GM19035 (cell line): ENCODE measurements around the gene NTN1.
"Not testable (repeated sequence)": the region's sequence is repeated elsewhere in the genome, so short reads cannot be mapped to it uniquely, and the experiment has no call there.

ENCODE experiments used
- ATAC-seq: cut with Tn5 transposase; IDR thresholded peaks from one replicate; pipeline ENCODE4 v1.9.1; 2021; ENCODE audit not compliant: unreplicated experiment

The NTN1 gene

DNA sequence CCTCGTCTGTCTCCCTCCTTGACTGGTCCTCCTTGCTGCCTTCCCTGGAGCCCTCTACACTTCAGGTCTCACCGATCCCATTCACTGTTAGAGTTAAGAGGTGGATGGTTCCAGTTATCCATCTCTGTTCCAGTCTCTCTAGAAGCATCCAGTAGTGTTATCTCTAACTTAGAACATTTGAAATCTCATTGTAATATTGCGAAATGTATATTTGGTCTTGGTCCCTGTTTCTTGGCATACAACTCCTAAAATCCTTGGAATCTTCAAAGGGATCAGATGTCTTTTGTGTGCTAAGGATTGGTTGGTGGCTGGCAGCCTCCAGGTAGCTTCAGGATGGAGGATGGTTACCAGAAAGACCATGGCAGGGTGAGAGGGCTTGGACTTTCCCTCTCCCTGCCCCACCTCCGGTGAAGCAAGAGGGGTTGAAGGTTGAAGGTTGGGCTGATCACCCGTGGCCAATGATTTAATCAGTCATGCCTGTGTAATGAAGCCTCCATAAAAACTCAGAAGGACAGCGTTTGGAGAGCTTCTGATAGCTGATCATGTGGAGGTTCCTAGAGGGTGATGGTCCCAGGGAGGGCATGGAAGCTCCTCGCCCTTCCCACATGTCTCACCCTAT lies 59.1 kb downstream of the NTN1 start:
- no peak for ATAC-seq

DNA sequence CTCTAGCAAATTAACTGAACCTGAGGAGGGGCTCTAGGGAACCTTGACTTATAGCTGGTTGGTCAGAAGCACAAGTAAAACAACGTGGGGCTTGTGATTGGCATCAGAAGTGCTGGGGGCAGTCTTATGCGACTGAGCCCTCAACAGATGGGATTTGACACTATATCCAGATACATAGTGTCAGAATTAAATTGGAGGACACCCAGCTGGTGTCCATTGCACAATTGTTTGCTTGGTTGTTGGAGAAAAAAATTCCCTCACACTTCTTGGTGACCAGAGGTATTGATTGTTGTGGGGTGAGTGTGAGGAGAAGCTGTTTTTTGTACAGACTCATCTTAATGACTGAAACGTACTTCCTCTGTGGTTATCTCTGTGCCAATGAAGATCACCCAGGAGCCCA lies 59.7 kb downstream of the NTN1 start:
- ATAC-seq: no peak

DNA sequence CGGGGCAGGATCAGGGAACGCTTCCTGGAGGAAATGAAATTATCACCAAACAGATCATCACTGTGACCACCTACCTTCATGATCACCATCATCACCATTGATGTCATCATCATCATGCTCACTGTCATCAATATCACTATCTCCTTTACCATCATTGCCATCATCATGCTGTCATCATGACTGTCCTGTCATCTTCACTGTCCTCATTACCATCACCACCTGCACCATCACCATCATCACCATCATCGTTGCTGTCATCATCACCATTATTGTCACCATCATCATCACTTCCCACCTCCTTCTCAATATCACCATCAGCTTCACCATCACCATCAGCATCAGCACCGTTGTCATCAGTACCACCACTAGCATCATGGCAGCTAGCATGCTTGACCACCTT lies 65.3 kb downstream of the NTN1 start:
- no peak for ATAC-seq

DNA sequence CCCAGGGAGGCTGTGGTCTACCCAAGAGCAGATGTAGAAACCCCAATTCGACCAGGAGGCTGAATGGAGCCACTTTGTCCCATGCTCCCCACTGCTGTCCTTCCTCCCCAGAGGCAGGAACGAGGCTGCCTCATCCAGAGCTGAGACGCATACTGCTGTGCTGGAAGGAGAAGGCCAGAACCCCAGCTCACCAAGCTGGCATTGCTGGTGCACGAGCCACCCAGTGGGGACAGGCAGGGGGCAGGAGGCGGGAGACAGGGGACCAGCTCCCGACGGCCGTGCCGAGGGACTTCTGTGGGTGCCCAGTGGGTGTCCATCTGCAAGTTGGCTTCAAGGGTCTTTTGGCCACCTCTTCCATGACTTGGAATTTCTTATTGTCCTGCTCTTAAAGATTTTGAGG lies 66.6 kb downstream of the NTN1 start:
- ATAC-seq: no peak

DNA sequence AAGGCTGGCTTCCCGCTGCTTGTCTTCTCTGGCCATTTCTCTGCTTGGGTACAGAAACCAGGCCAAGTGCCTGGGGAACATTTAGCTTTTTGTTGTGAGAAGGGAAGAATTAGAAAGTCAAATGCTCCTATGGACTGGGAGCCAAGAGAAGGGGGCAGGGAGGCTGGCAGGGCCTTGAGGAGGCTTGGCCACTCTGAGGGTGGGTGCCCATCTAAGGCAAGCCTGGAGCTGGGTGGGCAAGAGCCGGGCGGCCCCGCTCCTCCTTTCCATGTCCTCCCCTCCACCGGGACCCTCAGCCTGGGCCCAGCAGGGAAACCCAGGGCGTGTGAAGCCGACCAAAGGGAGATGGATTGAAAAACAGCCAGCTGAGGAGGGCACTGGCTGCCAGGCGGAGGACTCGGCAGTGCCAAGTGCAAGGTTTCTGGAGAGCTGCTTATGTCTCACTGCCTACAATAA lies 69.4 kb downstream of the NTN1 start:
- ATAC-seq: no peak

DNA sequence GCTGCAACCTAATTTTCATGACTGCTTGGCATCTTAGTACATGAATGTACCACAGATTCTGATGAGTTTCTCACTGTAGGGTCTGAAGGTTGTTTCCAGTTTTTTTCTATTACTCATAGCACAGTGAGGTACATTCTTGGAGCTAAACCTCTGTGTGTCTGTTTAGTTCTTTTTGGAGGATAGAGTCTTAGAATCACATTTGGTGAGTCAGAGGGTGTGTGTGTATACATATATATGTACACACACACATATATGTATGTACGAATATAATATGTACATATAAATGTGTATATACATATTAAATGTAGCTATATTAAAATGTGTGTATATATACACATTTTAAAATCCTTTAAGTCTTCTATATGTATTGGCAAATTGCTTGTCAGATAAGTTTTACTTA lies 72.9 kb downstream of the NTN1 start:
- no peak for ATAC-seq

DNA sequence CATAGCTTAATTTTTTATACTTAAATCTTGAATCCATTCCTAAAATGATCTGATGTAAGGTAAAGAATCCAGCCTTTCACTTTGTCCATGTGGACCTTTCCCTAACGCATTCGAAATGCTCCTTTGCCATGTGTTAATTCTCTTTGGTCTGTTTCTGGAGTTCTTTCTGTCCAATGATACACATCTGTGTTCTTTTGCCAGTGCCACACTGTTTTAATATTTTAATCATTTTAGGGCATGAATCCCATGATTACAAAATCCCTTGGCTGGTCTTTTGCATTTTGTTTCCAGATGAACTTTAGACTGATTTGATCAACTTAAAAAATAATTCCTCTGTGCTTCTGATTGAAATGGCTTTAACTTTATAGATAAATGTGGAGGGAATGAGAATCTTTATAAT lies 74.1 kb downstream of the NTN1 start:
- ATAC-seq: no peak

DNA sequence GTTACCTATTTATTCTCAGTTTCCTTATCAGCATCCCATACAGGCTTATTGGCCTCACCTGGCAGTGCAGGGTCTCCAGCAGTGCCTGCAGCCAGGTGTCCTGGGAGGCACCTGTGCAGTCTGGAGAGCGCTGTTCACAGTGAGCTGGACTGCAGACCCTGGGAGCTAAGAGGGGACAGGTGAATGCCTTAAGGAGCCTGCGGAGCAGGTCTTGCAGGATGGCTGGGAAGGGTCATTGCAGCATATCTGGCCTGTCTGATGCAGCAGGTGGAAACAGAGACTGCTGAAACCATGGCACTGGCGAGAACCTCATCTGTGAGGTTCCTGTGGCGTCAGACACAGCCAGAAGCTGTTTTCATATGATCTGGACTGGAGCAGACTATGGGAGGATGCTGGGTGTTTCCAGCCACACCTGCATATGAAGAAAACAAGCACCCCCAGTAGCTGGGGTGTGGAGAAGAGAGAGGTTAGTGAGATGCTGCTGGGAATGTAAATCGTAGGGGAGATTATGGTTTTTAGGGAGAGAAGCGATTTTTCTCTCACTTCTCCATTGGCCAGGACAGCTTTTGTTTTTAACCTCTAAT lies 77.0 kb downstream of the NTN1 start:
- ATAC-seq: no peak

DNA sequence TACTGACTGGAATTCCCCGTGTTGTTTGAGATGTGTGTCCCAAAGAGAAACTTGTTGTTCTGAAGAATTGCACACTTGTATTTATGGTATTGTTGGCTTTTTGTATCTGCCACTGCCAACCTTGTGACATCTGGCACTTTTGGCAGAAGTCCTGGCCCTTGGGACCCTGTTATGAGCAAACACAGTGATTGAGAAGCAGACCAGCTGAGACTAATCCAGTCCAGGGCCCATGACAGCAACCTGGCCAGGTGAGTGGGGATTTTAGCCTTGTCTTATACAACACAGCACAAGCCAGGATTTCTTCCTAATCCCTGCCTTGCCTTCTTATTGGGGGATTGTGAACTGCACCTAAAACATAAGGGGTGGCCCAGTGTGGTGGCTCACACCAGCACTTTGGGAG lies 80.0 kb downstream of the NTN1 start:
- ATAC-seq: no peak

DNA sequence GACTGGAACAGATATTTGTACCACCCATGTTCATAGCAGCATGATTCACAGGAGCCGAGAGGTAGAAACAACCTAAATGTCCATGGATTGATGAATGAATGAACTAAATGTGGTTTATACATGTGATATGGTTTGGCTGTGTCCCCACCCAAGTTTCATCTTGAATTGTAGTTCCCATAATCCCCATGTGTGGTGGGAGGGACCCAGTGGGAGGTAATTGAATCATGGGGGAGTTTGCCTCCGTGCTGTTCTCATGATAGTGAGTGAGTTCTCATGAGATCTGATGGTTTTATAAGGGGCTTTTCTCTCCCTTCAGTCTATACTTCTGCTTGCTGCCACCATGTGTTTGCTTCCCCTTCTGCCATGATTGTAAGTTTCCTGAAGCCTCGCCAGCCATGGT lies 81.9 kb downstream of the NTN1 start:
- not testable (repeated sequence) for ATAC-seq

DNA sequence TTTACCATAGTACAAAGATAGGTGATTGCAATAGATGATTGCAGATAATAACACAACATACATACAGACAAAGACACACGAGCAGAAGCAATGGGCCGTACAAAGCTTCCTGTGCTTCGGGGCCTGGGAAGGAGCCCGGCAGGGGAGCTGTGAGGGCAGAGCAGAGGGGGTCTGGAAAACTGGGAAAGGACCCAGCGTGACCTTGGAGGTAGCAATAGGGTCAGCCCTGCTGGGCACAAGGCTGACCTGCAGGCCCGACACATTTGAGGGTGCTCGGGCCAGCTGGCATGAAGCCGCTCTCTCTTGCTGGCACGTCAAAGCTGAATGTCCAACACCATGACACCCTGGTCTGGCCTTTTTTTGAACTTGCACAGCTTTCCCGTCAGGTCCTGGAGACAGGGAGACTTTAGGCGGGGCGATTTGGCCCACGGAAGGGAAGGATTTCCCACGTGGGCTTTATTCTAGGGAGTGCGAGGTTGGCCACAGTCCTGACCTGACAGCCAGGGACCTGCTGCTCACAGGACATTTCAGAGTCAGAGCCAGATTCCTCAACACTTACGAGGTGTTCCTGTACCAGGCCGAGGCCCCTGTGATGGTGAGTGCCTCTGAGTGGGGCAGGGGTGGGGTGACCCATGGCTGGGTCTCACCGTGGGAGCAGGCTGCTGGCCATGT lies 83.2 kb downstream of the NTN1 start:
- no peak for ATAC-seq

DNA sequence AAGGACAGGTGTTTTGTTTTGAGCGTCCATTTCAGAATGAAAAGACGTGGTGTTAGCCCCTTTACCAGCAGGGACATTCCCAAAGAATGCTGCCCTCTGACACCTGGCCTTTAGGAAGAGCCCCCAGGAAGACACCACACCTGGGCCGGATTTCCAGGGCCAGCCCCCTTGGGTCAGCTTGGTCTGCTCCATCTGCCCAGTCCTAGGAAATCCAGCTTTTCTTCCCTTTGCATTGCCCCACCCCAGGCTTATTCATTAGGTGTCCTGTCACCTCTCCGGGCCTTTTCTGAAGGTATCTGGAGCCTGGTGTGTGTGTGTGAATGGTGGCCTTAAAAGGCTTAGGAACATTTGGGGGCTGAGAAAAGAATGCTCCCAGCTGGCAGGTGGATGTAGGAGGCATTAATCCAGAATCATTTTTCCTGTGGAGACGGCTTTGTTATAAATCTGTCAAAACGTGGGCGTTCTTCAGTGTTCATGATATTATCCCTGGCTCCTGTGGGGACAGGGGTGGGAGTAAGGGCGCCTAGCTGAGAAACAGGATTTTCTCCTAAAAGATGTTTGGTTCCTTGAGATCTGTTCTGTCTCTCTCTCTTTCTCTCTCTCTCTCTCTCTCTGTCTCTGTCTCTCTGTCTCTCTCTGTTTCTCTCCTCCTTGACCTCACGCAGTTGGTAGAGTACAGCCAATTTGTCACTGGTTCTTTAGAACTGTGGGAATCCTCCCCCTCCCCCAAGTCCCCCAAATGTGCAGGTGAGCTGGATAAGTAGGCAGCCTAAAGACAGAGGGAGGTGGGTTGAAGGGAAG lies 84.0 kb downstream of the NTN1 start:
- ATAC-seq: no peak

DNA sequence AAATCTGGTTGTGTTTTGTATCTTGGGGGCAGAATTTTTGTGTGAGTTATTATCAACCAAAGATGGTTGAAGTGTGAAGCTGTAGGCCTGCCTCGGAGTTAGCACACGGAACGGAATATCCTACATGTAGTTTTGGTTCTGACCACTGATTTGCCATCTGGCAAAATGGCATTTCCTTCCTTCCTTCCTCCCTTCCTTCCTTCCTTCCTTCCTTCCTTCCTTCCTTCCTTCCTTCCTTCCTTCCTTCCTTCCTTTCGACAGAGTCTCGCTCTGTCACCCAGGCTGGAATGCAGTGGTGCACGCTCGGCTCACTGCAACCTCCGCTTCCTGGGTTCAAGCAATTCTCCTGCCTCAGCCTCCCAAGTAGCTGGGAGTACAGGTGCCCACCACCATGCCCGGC lies 85.0 kb downstream of the NTN1 start:
- not testable (repeated sequence) for ATAC-seq

DNA sequence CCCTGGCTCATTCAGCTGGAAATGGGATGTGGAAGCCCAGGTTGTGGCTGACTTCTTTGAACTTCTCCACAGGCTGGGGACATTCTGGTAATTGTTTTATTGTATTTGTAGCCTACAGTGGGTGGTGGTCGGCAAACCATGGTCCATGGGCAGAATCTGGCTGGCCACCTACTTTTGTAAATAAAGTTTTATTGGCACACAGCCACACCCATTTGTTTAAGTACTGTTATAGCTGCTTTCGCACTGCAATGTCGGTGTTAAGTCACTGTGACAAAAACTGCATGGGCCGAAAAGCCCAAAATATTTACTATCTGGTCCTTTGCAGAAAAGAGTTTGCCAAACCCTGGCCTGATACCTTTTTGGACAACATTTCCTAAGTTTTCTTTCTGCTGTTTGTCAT lies 86.2 kb downstream of the NTN1 start:
- ATAC-seq: no peak

DNA sequence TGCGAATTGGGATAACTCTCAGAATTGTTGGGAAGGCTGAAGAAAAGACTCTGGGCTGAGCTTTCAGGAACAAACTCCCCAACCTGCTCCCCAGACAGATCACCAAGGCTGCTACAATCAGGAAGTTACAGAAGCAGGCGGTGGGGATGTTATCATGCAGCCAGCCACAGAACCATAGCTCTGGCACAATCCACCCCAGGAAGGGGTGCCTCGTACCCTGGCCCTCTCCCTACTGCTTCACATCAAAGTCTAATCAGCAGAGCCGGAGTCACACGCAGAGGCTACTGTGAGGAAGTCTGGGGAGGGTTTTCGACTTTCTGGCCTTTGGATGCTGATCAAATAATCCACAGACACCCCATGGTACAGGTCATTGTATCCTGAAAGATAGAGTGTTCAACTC lies 86.8 kb downstream of the NTN1 start:
- ATAC-seq: no peak

DNA sequence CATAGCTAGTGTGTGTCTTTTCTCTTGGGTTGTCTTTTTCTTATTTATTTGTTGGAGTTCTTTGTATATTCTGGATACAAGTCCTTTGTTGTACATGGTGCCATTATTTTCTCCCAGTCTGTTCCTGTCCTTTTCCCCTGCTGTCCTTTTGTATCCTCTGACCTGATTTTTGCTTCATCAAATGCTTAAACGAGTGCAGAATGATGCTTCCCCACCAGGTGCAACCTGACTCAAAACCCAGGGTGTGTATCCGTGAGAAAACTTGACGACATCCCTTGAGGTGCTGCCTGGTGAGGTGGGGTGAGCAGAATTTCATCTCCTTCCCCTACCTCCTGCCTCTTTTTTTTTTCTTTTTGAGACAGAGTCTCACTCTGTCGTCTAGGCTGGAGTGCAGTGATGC lies 88.6 kb downstream of the NTN1 start:
- no peak for ATAC-seq

DNA sequence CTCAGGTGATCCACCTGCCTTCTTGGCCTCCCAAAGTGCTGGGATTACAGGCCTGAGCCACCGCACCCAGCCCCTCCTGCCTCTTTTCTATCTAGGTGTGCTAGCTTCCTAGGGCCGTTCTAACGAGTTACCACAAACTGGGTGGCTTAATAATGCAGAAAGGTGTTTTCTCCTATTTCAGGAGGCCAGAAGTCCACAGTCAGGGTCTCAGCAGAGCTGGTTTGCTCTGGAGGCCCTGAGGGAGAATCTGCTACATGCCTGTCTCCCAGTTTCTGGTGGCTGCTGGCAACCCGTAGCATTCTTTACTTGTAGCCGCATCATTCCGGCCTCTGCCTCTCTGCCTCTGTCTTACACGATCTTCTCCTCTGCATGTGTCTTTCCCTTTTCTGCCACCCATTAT lies 89.2 kb downstream of the NTN1 start:
- ATAC-seq: no peak

DNA sequence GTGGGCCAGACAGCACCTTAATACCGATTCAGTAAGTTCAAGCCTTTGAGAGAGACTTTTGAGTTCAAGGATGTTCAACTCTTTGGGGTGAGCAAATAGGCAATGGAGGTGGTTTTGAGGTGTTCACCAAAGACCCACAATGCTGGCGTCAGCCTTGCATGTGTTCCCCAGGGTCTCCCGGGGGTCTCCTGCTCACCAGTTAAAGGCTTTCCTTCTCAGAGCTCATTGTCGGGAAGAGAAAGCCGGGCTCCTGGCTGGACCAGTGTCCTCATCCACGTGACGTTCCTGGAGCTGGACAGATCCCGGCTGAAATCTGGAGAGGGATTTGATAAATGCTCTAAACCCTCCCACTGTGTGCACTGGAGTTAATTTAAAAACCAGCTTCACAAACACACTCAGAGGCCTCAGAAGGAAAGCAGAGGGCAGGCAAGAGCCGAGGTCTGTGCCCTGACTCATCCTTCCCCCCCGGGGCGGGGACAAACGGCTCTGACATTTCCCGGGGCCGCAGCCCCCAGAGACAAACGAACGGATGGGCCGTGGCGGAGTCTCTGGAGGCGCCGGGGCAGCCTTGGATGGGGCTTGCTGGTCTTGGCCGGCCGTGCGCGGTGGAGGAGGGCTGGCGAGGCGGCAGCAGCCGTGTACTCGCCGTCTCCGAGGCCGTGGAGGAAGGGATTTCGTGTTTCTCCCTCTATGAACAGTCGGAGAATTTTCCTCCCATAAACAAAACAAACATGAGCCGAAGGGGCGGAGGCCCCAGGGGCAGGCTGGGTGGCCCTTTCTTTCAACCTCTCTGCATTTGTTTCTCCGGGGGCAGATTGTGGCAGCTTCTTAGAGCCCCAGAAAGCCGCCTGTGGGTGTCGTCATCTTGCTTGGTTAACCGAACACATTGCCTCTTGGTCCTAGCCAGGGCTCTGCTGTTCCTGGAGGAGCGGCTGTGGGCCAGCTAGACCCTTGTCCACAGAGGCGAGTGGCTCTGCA lies 94.2 kb downstream of the NTN1 start:
- ATAC-seq: no peak

DNA sequence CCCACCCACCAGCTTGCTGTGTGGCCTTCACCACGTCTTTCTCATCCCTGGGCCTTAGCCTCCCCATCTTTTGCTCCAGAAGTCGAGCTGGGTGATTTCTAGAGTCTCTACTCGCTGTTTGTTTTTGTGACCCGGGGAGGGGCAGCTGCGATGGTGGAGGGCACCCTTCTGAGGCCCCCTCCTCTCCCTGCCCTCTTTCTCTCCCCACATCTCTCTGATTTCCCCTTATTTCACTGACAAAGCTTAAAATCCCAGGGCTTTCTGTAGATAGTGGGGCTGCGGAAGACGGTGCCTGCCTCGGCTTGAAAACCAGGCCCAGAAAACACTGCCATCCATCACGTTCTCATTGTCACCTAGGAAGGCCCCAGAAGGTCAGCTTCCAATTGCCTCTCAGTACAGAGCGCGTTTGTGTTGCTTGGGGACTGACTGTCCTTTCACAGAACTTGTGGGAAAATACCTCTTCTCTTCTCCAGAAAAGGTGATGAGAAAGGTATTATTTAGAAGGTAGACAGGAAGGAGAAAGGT lies 95.1 kb downstream of the NTN1 start:
- ATAC-seq: no peak

DNA sequence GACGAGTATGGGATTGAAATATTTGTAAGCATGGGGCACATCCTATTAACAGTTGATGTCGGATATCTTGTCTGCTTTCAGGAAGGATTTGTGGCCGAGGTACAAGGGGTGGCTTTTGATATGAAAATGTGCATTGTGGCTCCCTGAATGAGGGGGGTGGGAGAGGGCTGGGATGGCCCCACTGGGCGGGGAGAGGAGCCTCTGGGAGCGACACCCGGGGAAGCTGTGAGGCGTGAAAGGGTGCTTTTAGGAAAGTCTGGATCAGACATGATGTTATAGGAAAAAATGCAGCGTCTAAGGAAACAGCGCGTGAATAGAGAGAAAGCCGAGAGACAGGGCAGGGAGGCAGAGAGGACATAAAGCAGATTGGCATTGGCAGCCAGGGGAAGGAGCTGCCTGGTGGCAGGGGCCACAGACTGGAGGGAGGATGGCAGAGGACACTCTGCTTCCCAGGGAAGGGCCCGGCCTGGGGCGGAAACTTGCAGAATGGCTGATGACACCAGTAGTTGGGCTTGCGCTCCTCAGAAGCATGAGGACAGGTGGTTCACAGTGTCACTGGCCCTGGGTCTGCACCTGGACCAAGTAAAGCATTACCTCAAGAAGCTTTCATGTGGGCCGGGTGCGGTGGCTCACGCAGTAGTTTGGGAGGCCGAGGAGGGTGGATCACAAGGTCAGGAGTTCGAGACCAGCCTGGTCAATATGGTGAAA lies 95.7 kb downstream of the NTN1 start:
- no peak for ATAC-seq
